Fibroblast of skin of abdomen (primary cell): ENCODE measurements around the gene LRGUK.
A peak's percentile ranks its signal among the peaks of the same experiment; 100 is the strongest.

Source experiments
- DNase-seq: peaks from one replicate; pipeline ENCODE4 v3.0.0-alpha.2; 2013

Gene LRGUK

DNA sequence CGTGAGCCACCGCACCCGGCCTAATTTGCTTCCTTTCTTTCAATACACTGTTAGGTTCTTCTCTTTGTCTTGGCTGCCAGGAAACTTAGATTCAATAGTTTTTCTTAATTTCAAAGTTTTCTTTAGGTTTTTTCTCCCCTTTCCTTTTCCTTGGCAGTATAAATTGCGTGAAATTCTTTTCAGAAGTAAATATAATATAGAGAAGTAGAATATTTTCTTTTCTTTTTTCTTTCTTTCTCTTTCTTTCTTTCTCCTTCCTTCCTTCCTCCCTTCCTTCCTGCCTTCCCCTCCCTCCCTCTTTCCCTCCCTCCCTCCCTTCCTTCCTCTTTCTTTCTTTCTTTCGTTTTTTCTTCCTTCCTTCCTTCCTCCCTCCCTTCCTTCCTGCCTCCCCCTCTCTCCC, 1.7 kb downstream of the LRGUK start:
- no peak for DNase-seq

DNA sequence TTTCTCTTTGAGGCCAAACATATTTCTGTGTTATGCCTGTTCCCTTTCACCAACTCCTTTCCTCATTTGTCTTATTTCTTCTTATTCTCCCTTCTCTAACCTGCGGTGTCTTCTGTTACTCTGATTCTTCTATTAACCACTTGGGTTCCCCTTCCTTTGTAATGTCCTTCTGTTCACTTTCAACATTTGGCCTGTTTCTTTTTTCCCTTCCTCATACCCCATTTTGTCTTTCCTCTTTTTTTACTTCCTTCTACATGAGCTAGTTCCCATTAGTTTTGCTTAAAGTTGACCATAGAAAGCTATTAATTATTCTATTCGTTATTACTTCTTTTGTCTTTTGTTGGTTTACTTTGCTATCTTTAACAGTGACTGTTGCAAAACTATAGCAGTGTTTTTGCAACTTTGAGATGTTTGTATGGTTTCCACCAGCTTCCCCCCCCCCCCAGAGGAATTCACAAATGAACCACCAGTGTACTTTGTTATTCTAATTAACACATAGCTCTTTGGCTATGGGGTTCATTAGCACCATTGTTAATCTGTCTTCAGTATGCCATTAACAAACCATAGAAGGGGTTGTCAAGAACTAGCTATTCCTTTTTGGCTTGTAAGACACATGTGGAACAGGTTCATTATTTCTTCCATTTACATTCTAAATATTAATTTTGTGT, 2.9 kb downstream of the LRGUK start:
- DNase-seq, result no peak

DNA sequence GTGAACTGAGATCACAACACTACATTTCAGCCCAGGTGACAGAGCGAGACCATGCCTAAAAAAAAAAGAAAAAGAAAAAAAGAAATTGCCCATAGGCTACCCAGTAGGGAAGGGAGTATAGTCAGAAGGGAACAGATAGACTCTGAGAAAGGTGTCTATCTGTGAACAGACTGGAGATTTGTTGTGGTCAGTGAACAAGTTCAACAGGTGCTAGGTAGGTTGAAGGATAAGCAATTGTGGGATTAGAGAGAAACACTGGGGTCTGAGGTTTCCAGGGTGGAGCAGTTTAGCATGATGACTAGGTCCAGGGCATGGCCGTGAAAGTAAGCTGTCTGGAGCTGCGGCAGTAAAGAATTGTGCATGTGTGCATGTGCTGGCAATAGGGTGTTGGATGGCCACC, 6.9 kb downstream of the LRGUK start:
- DNase-seq, result no peak

DNA sequence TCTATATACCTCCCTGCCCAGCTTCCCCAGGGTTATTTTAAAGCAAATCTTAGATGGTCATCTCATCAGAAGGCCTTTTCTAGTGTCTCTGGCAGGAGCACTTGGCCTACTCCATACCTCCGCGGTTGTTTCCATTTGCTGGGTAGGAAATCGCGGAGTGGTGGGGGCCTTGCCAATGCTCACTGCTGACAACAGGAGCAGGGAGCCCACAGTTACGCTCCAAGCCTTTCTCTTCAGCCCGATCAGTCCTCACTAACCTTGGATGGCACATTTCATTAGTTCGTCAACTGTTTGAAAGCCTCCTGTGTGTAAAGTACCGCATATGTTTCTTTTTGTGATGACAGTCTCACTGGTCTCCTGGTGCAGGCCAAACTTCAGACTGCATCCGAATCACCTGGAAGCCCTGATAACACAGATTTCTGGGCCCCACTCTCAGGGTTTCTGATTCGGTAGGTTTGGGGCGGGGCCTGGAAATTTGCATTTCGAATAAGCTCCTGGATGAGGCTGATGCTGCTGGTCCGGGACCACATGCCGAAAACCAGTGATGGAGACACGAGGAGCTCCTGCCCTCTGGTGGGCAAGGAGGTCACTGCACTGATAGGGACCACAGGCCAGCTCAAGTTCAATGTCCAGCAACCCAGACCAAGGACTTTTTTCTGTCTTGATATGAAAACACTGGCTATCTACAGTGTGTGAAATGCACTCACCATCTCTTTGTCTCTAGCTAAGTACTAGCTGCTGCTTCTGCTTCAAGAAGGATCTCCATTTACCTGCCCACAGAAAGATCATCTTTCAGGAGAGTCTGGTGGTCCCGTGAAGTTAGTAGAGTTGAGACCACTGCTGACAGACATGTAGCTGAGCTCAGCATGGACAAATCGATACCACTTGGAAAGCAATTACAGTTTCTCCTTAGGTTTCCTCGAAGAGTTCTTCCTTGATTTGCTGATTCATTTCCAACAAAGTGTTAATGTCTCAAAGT, 14.0 kb downstream of the LRGUK start:
- peak; percentile 51 for DNase-seq

DNA sequence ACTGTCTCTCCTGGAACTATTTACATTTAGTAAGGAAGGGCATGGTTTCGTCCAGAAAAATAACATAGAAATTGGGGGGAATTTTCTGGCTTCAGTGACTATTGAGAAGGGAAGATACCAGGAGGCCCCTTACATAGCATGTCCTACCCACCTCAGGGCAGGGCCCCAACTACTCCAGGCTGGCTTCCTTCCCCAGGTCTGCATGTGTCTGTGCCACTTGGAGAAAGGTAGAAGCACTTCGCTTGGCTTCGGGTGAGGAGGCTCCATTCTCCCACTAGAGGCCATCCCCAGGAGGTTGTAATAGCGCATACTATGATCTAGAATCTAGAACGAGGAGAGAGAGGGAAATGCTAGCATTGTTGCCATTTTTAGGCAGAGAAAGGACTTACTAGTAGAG, 14.7 kb downstream of the LRGUK start:
- DNase-seq, result no peak

DNA sequence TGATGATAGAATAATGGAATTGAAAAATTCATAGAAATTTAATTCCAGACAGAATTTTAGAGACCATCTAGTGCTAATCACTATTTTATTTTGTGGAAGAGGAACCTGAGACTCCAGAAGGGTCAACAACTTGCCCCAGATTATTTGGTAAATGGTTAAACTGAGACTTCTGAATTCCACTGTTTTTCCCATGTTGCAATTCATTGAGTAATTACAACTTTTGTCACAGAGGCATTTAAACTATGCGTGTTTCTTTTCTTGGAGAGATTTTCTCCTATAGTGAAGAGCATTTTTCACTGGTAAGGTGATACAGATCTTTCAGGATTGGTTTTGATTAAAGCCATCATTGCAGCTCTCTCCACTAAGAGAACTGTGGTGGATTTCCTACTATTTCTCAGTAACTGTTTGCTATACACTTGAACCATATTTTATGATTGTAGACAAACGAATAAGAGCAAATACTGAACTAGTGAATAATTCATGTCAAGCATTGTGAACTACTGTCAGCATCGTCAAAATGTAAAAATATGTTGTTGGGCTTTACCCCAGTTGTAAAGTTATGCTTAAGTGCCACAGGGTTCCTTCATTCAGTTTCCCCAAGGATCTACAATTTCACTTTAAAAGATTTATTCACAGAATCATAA, 26.5 kb downstream of the LRGUK start:
- peak; percentile 6 for DNase-seq

DNA sequence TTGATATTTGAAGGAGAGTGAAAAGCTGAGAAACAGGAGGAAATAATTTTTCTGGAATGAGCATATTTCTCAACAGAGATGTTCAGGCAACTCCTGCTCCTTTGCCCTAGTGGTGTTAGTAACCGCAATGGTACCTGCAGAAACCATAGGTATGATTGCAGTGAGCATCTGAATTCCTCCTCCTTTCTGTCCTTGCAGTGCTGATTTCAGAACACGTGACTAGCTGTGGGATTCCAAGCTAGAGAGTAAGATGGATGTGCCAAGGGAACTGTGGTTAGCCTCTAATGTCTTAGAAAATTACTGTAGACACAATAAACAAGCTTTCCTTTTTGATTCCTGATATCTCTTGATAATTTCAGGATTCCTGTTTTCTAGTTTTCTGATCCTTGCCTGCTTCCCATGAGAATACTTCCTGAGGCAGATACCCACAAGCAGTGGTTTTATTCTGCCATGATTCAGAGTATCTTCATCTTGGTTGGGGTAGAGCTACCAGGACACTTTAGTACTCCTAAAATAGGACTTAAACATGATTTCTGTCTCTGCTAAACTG, 27.5 kb downstream of the LRGUK start:
- peak; percentile 10 for DNase-seq

DNA sequence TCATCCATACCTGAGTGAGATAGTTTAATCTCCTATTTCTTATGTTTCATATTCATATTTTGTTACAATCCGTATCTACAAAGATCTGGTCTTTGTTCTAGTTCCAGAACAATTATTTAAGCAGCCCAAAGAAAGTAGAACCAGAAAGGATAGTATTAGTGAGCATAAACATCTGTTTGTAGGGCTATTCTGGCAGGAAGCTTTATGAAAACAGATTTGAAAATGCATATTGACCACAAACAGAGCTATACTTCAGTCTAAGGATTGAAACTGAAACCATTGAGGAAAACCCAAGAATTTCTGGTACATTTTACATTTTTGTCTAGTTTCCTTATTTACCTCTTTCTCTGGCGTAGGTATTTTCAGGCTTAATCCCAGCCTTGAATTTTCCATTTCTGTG, 28.1 kb downstream of the LRGUK start:
- no peak for DNase-seq

DNA sequence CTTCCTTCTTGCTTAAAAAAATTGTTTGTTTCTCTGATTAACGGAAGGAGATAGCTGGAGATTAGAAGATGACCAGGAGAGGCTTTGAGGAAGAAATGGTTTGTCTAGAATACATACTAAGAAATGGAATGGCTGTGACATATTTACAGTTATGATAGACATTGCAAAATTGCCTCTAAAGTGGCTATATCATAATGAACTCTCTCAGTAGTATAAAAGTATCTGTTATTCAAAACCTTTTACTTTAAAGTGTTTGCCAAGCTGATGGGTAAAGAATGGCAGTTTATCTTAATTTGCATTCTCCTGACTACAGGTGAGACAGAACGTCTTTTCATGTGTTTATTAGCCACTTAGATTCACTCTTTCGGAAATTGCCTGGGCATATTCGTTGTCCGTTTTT, 28.7 kb downstream of the LRGUK start:
- DNase-seq, result no peak

DNA sequence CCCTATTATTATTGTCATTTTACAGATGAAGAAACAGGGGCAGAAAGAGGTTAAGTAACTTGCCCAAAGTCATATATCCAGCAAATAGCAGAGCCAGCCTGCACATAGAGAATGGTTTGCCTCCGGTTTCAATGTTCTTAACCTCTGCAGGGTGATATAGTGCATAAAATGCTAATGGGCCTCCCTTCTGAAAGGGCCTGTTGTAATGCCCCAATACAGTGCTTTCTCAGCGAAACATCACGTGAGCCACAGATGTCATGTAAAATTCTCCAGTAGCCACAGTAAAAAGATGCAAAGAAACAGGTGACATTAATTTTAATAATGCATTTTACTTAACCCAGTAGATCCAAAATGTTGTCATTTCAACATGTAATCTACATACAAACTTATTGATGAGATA, 38.1 kb downstream of the LRGUK start:
- no peak for DNase-seq

DNA sequence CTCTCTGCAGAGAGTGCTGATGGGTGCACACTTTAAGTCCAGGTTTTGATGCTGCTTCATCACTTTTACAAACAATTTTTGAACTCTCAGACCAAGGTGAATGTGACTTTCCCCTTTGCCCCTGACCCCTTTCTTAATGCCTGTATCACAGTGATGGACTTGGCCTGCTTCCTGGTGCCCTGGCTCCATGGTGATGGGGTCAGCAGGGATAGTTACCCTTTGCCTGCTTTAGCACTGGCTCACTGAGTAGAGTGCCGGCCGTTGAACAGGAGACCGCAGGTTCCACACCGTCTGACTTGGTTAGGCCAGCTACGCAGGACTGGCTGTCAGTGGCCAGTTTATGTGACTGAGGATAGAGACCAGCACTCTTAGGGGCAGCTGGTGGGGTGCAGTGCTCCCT, 40.1 kb downstream of the LRGUK start:
- no peak for DNase-seq

DNA sequence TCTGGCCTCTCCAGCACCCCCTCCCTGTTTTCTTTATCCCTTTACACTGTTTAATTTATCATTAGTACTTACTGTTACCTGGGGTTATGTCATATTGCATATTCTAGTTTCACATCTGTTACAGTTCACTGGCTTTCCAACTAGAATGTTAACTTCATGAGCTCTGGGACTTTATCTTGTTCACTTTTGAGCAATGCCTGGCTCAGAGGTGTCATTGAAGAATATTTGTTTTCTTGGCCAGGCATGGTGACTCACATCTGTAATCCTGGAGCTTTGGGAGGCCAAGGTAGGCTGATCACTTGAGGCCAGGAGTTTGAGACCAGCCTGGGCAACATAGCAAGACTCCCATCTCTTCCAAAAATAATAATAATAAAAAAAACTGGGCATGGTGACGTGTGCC, 40.7 kb downstream of the LRGUK start:
- no peak for DNase-seq

DNA sequence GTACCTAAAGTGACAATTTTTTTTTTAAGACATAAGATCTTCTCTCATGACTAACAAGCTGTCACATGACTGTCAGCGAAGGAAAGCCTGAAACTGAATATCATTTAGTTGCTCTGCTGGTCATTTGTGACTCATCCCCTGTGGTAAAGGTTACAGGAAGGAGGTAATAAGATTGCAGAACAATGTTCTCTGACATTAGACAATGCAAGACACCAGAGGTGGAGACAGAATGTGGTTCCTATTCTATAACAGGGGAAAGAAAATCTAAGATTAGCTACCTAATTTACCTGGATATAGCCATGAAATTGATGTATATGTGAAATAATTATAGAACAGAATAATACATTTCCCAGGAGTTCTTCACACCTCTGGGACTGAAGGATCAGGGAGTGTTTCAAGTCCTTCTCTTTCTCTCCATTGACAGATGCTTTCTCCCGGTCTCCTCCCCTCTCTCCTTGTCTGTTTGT, 47.7 kb downstream of the LRGUK start:
- DNase-seq, result peak; percentile 70

DNA sequence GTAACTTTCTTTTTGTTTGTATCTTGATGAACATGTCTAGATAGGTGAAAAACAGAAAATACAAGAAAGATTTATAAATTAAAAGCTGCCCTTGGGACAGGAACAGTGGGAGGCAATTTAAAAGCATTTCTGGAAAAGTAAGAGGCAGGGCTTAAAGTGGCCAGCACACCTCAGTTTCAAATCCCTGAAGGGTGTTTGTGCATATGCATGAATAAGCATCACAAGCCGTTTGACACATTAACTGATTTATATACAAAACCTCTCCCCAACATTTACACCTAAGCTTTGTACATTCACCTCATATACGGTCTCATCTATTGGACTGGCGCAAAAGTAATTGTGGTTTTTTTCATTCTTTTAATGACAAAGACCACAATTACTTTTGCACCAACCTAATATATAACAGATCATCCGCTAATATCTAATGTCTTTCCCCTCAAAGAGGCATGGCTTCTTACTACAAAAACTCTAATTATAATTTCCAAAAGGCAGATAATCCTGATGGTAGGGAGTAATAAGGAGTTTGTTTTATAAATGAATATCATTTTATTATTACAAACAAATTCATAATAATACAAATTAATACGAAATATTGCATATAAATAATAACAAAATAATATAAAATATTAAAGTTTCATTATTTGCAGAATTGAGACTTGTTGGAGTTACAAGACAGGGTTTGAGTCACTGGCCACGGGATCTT, 48.3 kb downstream of the LRGUK start:
- DNase-seq, result no peak

DNA sequence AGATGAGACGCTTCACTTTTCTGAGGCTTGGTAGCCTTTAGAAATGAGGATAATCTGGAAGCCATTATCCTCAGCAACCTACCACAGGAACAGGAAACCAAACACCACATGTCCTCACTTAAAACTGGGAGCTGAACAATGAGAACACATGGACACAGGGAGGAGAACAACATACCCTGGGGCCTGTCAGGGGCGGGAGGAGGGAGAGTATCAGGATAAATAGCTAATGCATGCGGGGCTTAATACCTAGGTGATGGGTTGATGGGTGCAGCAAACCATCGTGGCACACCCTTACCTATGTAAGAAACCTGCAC, 48.9 kb downstream of the LRGUK start:
- peak; percentile 39 for DNase-seq

DNA sequence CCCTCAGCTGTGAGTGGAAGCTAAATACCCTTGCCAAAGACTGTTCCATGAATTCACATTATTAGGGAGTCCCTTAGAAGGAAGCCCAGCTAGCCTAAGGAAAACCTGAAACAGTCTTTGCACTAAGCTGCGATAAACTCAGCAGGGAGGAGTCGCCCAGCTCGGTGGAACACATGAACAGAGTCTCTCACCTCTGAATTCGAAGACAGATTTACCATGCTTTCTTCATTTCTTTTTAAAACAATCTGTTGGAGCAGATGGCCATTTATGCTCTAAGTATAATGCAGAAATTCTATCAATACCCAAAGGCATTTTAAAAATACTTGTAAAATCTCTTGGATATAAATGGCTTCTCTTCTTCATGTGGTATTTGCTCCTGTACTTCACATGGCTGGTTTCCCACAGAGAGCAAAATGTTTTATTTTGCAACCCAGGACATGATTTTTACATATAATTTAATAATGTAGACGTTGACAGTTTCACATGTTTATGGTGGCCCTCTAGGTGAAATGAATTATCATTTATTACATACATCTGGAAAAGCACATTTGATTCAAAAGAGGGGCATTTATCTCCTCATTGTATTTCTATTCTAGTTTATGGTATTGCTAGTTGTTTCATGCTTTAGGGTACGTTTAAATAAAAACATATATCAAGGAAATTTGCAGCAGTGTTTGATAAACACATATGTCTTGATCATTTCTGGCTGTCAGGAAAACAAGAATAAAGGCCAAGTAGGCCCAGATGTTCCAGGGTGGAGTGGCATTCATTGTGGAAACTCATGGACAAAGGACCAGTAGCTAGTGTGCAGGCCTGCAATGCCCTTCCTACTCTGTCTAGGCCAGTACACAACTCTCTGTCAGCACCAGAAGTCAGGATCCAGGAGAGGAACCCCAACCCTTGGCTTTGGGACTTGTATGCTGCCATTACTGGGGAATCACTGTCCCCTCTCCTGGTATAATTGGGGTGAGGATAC, 52.2 kb downstream of the LRGUK start:
- DNase-seq, result no peak

DNA sequence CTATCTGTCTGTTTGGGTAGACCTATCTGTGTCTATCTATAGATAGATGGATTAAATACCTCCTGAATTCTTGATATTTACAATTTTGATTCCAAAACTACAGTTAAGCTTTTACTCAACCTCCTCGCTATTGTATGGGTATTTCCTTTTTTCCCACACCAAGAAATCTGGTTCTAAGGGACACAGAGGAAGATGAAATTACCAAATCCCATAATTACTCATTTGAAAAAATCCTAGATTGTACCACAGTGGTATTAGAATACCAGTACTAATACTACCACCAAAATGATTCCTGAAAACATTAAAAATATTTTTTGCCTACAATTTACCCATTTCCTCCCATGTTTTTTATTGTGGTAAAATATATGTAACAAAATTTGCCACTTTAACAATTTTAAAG, 53.2 kb downstream of the LRGUK start:
- DNase-seq, result no peak

DNA sequence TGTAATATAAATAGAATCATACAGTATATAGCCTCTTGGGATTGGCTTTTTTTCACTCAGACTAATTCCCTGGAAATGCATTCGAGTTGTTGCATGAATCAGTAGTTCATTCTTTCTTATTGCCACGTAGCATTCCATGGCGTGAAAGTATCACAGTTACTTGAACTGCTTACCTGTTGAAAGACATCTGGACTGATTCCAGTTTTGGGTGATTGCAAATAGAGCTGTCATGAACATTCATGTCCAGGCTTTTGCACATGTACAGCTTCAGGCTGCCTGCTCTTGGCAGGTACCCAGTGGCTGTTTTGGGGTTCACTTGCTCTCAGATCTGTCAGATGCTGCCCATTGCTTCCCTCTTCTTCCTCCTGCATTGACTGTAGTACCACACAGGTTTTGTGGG, 54.9 kb downstream of the LRGUK start:
- DNase-seq, result no peak

DNA sequence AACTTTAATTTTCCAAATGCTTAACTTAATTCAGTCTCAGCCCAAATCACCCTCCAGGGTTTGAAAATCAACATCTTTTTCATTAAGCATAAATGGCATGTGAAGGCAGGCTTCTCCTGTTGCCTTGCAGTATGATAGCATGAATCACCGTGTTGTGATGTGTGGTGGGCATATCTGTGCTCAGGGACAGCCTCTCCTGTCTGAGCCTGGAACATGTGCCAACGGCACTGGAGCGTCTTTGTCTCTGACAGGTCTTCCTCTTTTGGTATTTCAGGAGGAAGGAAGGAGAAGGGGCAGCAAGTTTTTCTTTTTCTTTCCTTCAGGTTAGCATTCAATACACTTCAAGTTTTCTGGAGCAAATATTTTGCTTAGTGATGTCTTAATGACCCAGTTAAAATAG, 57.6 kb downstream of the LRGUK start:
- peak; percentile 19 for DNase-seq

DNA sequence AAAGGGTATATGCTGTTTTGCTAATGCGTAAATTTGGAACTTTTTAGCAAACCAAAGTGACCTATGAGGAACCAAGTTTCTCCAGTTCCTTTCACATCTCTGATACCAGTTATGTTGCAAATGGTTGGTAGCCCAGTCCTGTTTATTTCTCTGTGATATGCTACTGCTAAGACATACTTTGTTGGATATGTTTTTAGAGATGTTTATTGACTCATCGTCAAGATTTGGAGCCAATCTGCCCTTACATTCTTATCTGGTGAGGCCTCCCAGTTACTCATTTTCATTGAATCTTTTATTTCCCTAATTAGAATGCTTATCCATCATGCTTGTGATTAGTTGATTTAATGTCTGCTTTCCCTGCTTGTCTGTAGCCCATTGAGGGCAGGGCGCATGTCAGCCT, 58.9 kb downstream of the LRGUK start:
- peak; percentile 27 for DNase-seq

DNA sequence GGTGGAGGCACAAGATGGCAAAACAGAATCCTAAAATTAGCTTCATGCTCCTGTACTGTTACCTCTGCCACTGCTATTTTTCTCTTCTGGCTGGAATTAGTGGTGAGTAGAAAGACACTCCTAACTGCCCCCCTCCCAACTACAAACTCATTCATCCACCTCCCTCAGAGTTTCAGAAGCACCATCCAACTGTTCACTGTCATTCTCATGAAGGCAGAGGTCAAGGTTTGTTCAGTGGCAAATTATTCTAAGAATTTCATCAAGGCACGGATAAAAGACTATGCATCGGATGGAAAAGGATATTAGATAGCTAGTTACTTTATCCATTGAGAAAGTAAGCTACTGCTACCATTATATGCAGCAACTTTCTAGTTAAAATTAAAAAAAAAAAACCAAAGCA, 59.7 kb downstream of the LRGUK start:
- no peak for DNase-seq
